Sigmoid colon (tissue), 4 donors: ENCODE results near the gene MRPS34.

Source experiments
- CTCF ChIP-seq, 4 experiments: fragments of 450-650 bp in 3 of 4; fragments of 200-600 bp in 1 of 4; IDR thresholded peaks; one replicate each; pipeline ENCODE4 v1.5.1; 2016 to 2019; ENCODE audit warnings: antibody characterized with exemption in 4 of 4, mild to moderate bottlenecking in 3 of 4, moderate library complexity in 2 of 4
- EP300 ChIP-seq, 4 donors: sonication (generic); formaldehyde crosslinking; IDR thresholded peaks; one replicate each; pipeline ENCODE4 v1.6.1; 2017; ENCODE audit warnings: antibody characterized with exemption in 4 of 4
- POLR2A ChIP-seq, 2 donors: fragments of 450-650 bp; IDR thresholded peaks; one replicate each; pipeline ENCODE4 v1.6.1; 2016; ENCODE audit warnings: antibody characterized with exemption in 2 of 2, mild to moderate bottlenecking in 2 of 2, moderate library complexity in 2 of 2

- TF ChIP-seq CTCF (IDR thresholded peaks at IDR 0.05) (no peak), POLR2A (IDR thresholded peaks at IDR 0.05) (no peak), EP300 (IDR thresholded peaks at IDR 0.05) (no peak)
Measured at GRCh38 chr16:1790611-1791255, 17.8 kb upstream of the MRPS34 start.
